HepG2 (cell line): ENCODE results near the gene TPRA1. TPM values are rescaled to one million over a fixed set of nuclear protein-coding genes. Genes with fewer than 3 reads are reported as not detected.

Experiments used
- ATAC-seq: fragments of 200-7000 bp; cut with Tn5 transposase; 3 replicates; pipeline ENCODE4 v1.9.1; 2020; ENCODE audit warnings: mild to moderate bottlenecking, moderate library complexity
- BruUV-seq: library from RNA; stranded (reverse); fragments of 400-500 nt; replicated peaks from 2 replicates; lab custom pipeline; 2021; lab: Mats Ljungman, UMichigan
- CTCF ChIA-PET: fragments of 300-600 bp; formaldehyde crosslinking; extraction: SDS; loops from one replicate; lab custom pipeline; 2021; ENCODE audit warnings: low total read pairs, inconsistent platforms, low intra/inter-chr PET ratio; lab: Yijun Ruan, JAX
- POLR2A ChIA-PET: fragments of 350-600 bp; sonication (Branson Sonifier 250); formaldehyde crosslinking; loops from one replicate; lab custom pipeline; 2020; ENCODE audit warnings: antibody characterized with exemption, inconsistent platforms; lab: Yijun Ruan, JAX
- DNase-seq: peaks from one replicate; pipeline ENCODE4 v3.0.0-alpha.2; 2015; ENCODE audit warnings: low spot score
- FAIRE-seq: peaks from 3 replicates; lab custom pipeline; 2011; peaks lifted over from hg19 to GRCh38; lab: Jason Lieb, UNC
- H2AFZ ChIP-seq: one replicate; pipeline ENCODE4 v1.6.1; 2011; ENCODE audit warnings: low read length, inconsistent platforms
- H3K27ac ChIP-seq: fragments of 300-600 bp; 3 replicates; pipeline ENCODE4 v1.8.0; 2011; ENCODE audit warnings: mixed run types, mild to moderate bottlenecking, mixed read lengths, low read length, inconsistent platforms; ENCODE audit not compliant: insufficient read depth; ENCODE audit errors: extremely low read length
- H3K27me3 ChIP-seq, 2 experiments: fragments of 200-600 bp in 1 of 2; 2 replicates in 1 of 2; 3 replicates in 1 of 2; pipeline versions ENCODE4 v1.6.0 to v1.8.0; 2011; ENCODE audit warnings: low read length in 2 of 2, mild to moderate bottlenecking in 2 of 2, moderate library complexity in 2 of 2, inconsistent platforms in 1 of 2; ENCODE audit not compliant: insufficient read depth in 2 of 2, control insufficient read depth in 1 of 2
- H3K36me3 ChIP-seq, 2 experiments: fragments of 200-600 bp in 1 of 2; replicated peaks in 1 of 2; 2 replicates in 1 of 2; 3 replicates in 1 of 2; pipeline versions ENCODE4 v1.5.1 to v1.8.0; 2011; ENCODE audit warnings: low read length in 2 of 2, inconsistent platforms in 1 of 2; ENCODE audit not compliant: insufficient read depth in 2 of 2, control insufficient read depth in 1 of 2
- H3K4me1 ChIP-seq: 2 replicates; pipeline ENCODE4 v1.5.1; 2012; ENCODE audit warnings: low read length, inconsistent platforms; ENCODE audit not compliant: insufficient read depth
- H3K4me2 ChIP-seq: 2 replicates; pipeline ENCODE4 v1.6.0; 2011; ENCODE audit warnings: low read depth, low read length, inconsistent platforms
- H3K4me3 ChIP-seq, 3 experiments: fragments of 200-600 bp in 1 of 3; sonication (generic), shearing (Covaris generic) in 1 of 3; replicated peaks in 1 of 3; 2 replicates each; pipeline ENCODE4 v1.5.1; 2011 to 2016; ENCODE audit warnings: low read length in 3 of 3, inconsistent platforms in 2 of 3, low read depth in 2 of 3, mild to moderate bottlenecking in 2 of 3, control low read depth in 1 of 3, mixed read lengths in 1 of 3; ENCODE audit not compliant: insufficient read depth in 1 of 3
- H3K79me2 ChIP-seq: one replicate; pipeline ENCODE4 v1.6.1; 2011; ENCODE audit warnings: low read length, inconsistent platforms; ENCODE audit not compliant: insufficient read depth
- H3K9ac ChIP-seq: 2 replicates; pipeline ENCODE4 v1.6.0; 2011; ENCODE audit warnings: mild to moderate bottlenecking, low read depth, low read length, inconsistent platforms; ENCODE audit not compliant: insufficient read depth
- H3K9me3 ChIP-seq: 2 replicates; pipeline ENCODE4 v1.5.1; 2012; ENCODE audit warnings: mild to moderate bottlenecking, low read length
- H4K20me1 ChIP-seq: 2 replicates; pipeline ENCODE4 v1.6.0; 2011; ENCODE audit warnings: inconsistent platforms, mild to moderate bottlenecking, low read length, moderate library complexity; ENCODE audit not compliant: insufficient read depth
- FOXC1 ChIP-seq: sonication (generic); formaldehyde crosslinking; IDR thresholded peaks from 2 replicates; pipeline ENCODE4 v1.8.0; 2022; ENCODE audit warnings: mild to moderate bottlenecking, missing genetic modification reagents, borderline replicate concordance
- HNF4G ChIP-seq, 2 experiments: sonication (generic) in 1 of 2; formaldehyde crosslinking in 1 of 2; IDR thresholded peaks; 2 replicates each; pipeline versions ENCODE4 v1.4.0 to v1.6.1; 2011 to 2020; ENCODE audit warnings: borderline replicate concordance in 2 of 2, low read depth in 2 of 2, mild to moderate bottlenecking in 2 of 2, low read length in 1 of 2, missing genetic modification reagents in 1 of 2, moderate library complexity in 1 of 2
- NKX3-1 ChIP-seq: sonication (generic); formaldehyde crosslinking; IDR thresholded peaks from 2 replicates; pipeline ENCODE4 v1.5.0; 2020; ENCODE audit warnings: missing genetic modification reagents
- ONECUT2 ChIP-seq: sonication (generic); formaldehyde crosslinking; IDR thresholded peaks from 2 replicates; pipeline ENCODE4 v1.4.0; 2020; ENCODE audit warnings: missing genetic modification reagents
- PLRG1 ChIP-seq: fragments of 450-650 bp; conservative IDR thresholded peaks from 2 replicates; pipeline ENCODE4 v1.6.1; 2016
- STAT5B ChIP-seq: sonication (generic); formaldehyde crosslinking; IDR thresholded peaks from 2 replicates; pipeline ENCODE4 v1.4.0; 2020; ENCODE audit warnings: missing genetic modification reagents
- ZNF276 ChIP-seq: sonication (generic); formaldehyde crosslinking; IDR thresholded peaks from 2 replicates; pipeline ENCODE4 v1.4.0; 2020; ENCODE audit warnings: mild to moderate bottlenecking, low read depth, missing genetic modification reagents
- ZNF850 ChIP-seq: sonication (generic); formaldehyde crosslinking; conservative IDR thresholded peaks from 2 replicates; pipeline ENCODE4 v1.9.0; 2021; ENCODE audit warnings: mild to moderate bottlenecking, missing genetic modification reagents
- WGBS: methylation state at CpG from one replicate; pipeline ENCODE4 v1.1.6; 2017; ENCODE audit warnings: low lambda C conversion rate; 5-methylcytosine and 5-hydroxymethylcytosine counted together
- in situ Hi-C: cut with HindIII; loops from 2 replicates; pipeline ENCODE4 v1.10.0; 2017; ENCODE audit warnings: low pct_unique_long_range_greater_than_20kb; ENCODE audit not compliant: extremely low pct_ligation_motif_present
- intact Hi-C: fragments of 100-400 bp; cut with micrococcal nuclease; formaldehyde crosslinking; loops from one replicate; pipeline ENCODE4 v1.10.0; 2022; ENCODE audit not compliant: unreplicated experiment
- polyA plus RNA-seq, 8 experiments: library from polyadenylated mRNA; depleted of rRNA in 3 of 8; stranded (reverse) in 7 of 8; unstranded in 1 of 8; fragments of >200 nt; fragmentation: Illumina TruSeq in 4 of 8; extraction: Trizol in 4 of 8; gene quantifications; 2 replicates each; pipeline versions ENCODE4 v1.2.1 to v1.2.3, GENCODE V29; 2011 to 2016; ENCODE audit warnings: low read depth in 4 of 8, missing spikeins in 1 of 8, mixed read lengths in 1 of 8; ENCODE audit not compliant: insufficient read depth in 1 of 8
- total RNA-seq, 5 experiments: library from RNA; depleted of rRNA; stranded (reverse); fragments of >200 nt; fragmentation: Illumina TruSeq; extraction: Trizol; gene quantifications; 2 replicates each; pipeline ENCODE4 v1.2.3, GENCODE V29; 2016; ENCODE audit warnings: low read depth in 1 of 5
- TF ChIP-seq, protein P1 (sequence below): sonication (generic); formaldehyde crosslinking; IDR thresholded peaks from 2 replicates; pipeline ENCODE4 v1.4.0; 2020; ENCODE audit warnings: missing genetic modification reagents

TPRA1 gene
- total and polyA plus RNA-seq, 2 of the 13 experiments (the other 11 are each of a cell fraction or from before 2014, with no cell fraction given) = 25.4 to 25.8 TPM

DNA sequence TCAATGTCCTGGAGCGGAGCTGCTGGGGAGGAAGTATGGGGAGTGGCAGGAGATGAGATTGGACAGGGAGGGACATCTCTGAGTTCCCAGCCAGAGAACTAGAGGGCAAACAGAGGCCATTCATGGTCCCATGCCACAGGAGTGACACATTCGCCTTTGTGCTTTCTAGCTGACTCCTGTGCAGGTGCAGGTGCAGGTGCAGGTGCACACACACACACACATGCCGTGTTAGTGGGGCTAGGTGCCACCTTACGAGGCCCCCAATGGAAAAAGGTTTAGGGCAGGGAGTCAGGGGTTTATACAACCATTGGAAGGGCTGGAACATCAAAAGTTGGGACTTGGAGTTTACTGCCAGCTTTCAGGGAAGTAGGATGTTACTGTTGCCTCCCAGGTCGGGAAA, 52.0 kb downstream of the TPRA1 start (continued):
- TF ChIP-seq, protein P1, sequence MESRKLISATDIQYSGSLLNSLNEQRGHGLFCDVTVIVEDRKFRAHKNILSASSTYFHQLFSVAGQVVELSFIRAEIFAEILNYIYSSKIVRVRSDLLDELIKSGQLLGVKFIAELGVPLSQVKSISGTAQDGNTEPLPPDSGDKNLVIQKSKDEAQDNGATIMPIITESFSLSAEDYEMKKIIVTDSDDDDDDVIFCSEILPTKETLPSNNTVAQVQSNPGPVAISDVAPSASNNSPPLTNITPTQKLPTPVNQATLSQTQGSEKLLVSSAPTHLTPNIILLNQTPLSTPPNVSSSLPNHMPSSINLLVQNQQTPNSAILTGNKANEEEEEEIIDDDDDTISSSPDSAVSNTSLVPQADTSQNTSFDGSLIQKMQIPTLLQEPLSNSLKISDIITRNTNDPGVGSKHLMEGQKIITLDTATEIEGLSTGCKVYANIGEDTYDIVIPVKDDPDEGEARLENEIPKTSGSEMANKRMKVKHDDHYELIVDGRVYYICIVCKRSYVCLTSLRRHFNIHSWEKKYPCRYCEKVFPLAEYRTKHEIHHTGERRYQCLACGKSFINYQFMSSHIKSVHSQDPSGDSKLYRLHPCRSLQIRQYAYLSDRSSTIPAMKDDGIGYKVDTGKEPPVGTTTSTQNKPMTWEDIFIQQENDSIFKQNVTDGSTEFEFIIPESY = no peak
- no peak for TF ChIP-seq ZNF850 (CRISPR knock-in tag)
- TF ChIP-seq STAT5B = no peak
- TF ChIP-seq, all 625 proteins: peak for 0

- Histone ChIP-seq H3K79me2 (no peaks in the 10 kb centered on the region), H4K20me1 (0 out of 2 replicates have a peak, but pooled peaks cover under 1% of the 10 kb centered on the region), H3K36me3 (no peaks in the 10 kb centered on the region), H3K27me3 (peaks cover 1 to 38% of the 10 kb centered on the region in 2 experiments; a peak in 3 of 5 replicates), H3K4me1 (0 out of 2 replicates have a peak, but pooled peaks cover 2% of the 10 kb centered on the region), H3K9me3 (no peaks in the 10 kb centered on the region), H3K4me2 (no peak overlapping the region), H3K4me3 (no peak overlapping the region), H2AFZ (no peak overlapping the region), H3K9ac (no peak overlapping the region), H3K27ac (no peak overlapping the region)
- ChIA-PET POLR2A (no interaction called here), CTCF (no interaction called here)
- no peak for ATAC-seq
- no TSS peak for BruUV-seq
- intact Hi-C loops (no loop called here), in situ Hi-C loops (no loop called here)
- FAIRE-seq = no peak
- WGBS = 30% methylated on average over 9 of the region's 22 CpGs
- TF ChIP-seq FOXC1 (CRISPR knock-in tag) (no peak), HNF4G (IDR thresholded peaks at IDR 0.05; ENCODE audit: borderline replicate concordance, low read depth, low read length) (no peak), HNF4G (CRISPR knock-in tag; IDR thresholded peaks at IDR 0.05; ENCODE audit: borderline replicate concordance, low read depth) (no peak), NKX3-1 (no peak), ONECUT2 (CRISPR knock-in tag) (no peak), PLRG1 (no peak), ZNF276 (CRISPR knock-in tag) (no peak)
- DNase-seq = no peak
These were observed 53.4 kb downstream of the TPRA1 start for GRCh38 chr3:127536830-127537812.
